Neural progenitor cell (in vitro differentiated cells): ENCODE results near the gene LMAN2L.

Experiments used
- EZH2 ChIP-seq: fragments of 200-600 bp; sonication (generic); IDR thresholded peaks from 2 replicates; pipeline ENCODE4 v1.6.1; 2017; ENCODE audit warnings: antibody characterized with exemption, mild to moderate bottlenecking, moderate library complexity
- TF ChIP-seq, protein P1 (sequence below): fragments of 200-600 bp; sonication (generic); IDR thresholded peaks from 2 replicates; pipeline ENCODE4 v1.5.1; 2017; ENCODE audit warnings: antibody characterized with exemption, mild to moderate bottlenecking

- TF ChIP-seq, protein P1, sequence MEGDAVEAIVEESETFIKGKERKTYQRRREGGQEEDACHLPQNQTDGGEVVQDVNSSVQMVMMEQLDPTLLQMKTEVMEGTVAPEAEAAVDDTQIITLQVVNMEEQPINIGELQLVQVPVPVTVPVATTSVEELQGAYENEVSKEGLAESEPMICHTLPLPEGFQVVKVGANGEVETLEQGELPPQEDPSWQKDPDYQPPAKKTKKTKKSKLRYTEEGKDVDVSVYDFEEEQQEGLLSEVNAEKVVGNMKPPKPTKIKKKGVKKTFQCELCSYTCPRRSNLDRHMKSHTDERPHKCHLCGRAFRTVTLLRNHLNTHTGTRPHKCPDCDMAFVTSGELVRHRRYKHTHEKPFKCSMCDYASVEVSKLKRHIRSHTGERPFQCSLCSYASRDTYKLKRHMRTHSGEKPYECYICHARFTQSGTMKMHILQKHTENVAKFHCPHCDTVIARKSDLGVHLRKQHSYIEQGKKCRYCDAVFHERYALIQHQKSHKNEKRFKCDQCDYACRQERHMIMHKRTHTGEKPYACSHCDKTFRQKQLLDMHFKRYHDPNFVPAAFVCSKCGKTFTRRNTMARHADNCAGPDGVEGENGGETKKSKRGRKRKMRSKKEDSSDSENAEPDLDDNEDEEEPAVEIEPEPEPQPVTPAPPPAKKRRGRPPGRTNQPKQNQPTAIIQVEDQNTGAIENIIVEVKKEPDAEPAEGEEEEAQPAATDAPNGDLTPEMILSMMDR, result no peak
- no peak for TF ChIP-seq EZH2
These were observed 27.4 kb upstream of the LMAN2L start for GRCh38 chr2:96767135-96767871.
